Smooth muscle cell (in vitro differentiated cells): ENCODE results near the gene NOL4L. TPM values are rescaled to one million over a fixed set of nuclear protein-coding genes. Genes with fewer than 3 reads are reported as not detected.

ENCODE experiments used
- DNase-seq: peaks from one replicate; lab custom pipeline; 2025; ENCODE audit not compliant: unreplicated experiment; lab: John Stamatoyannopoulos, UW
- H2AFZ ChIP-seq: fragments of 200-600 bp; sonication (generic); 2 replicates; pipeline ENCODE4 v1.6.0; 2016; ENCODE audit warnings: antibody characterized with exemption, low read depth, mild to moderate bottlenecking
- H3F3A ChIP-seq: fragments of 200-600 bp; sonication (generic); 2 replicates; pipeline ENCODE4 v1.6.0; 2017; ENCODE audit warnings: antibody characterized with exemption, low read depth
- H3K27ac ChIP-seq: fragments of 200-600 bp; sonication (generic); 2 replicates; pipeline ENCODE4 v1.5.1; 2016; ENCODE audit warnings: low read depth, mild to moderate bottlenecking
- H3K27me3 ChIP-seq: fragments of 200-600 bp; sonication (generic); 2 replicates; pipeline ENCODE4 v1.6.1; 2016; ENCODE audit warnings: low read depth, mild to moderate bottlenecking
- H3K36me3 ChIP-seq: fragments of 200-600 bp; sonication (generic); 2 replicates; pipeline ENCODE4 v1.5.1; 2016; ENCODE audit warnings: low read depth
- H3K4me1 ChIP-seq: fragments of 200-600 bp; sonication (generic); 2 replicates; pipeline ENCODE4 v1.5.1; 2016; ENCODE audit warnings: low read depth
- H3K4me2 ChIP-seq: fragments of 200-600 bp; sonication (generic); 2 replicates; pipeline ENCODE4 v1.6.0; 2016; ENCODE audit warnings: mild to moderate bottlenecking
- H3K4me3 ChIP-seq: fragments of 200-600 bp; sonication (generic); 2 replicates; pipeline ENCODE4 v1.5.1; 2016; ENCODE audit warnings: mild to moderate bottlenecking
- H3K79me2 ChIP-seq: fragments of 200-600 bp; sonication (generic); 2 replicates; pipeline ENCODE4 v1.6.0; 2016; ENCODE audit warnings: low read depth, mild to moderate bottlenecking
- H3K9ac ChIP-seq: fragments of 200-600 bp; sonication (generic); 2 replicates; pipeline ENCODE4 v1.6.0; 2016; ENCODE audit warnings: low read depth
- H3K9me3 ChIP-seq: fragments of 200-600 bp; sonication (generic); replicated peaks from 2 replicates; pipeline ENCODE4 v1.5.1; 2016; ENCODE audit warnings: low read depth
- H4K20me1 ChIP-seq: fragments of 200-600 bp; sonication (generic); 2 replicates; pipeline ENCODE4 v1.6.0; 2016; ENCODE audit warnings: low read depth
- CTCF ChIP-seq: fragments of 200-600 bp; sonication (generic); IDR thresholded peaks from 2 replicates; pipeline ENCODE4 v1.5.1; 2017; ENCODE audit warnings: borderline replicate concordance, mild to moderate bottlenecking, antibody characterized with exemption; ENCODE audit not compliant: insufficient read depth, poor library complexity, severe bottlenecking
- WGBS: methylation state at CpG from one replicate; pipeline ENCODE4 v1.1.7; 2016; ENCODE audit warnings: low lambda C conversion rate; 5-methylcytosine and 5-hydroxymethylcytosine counted together
- polyA plus RNA-seq: library from polyadenylated mRNA; unstranded; fragments of >200 nt; fragmentation: Nextera tagmentation; extraction: Ambion mirVana; gene quantifications from 2 replicates; pipeline ENCODE4 v1.2.1, GENCODE V29; 2016
- total RNA-seq: library from RNA; depleted of rRNA; stranded (reverse); fragments of >200 nt; gene quantifications from 2 replicates; pipeline ENCODE4 v1.2.3, GENCODE V29; 2014

Gene NOL4L
- total and polyA plus RNA-seq, 2 experiments from 2014 or later, result 26.0 to 26.2 TPM

DNA sequence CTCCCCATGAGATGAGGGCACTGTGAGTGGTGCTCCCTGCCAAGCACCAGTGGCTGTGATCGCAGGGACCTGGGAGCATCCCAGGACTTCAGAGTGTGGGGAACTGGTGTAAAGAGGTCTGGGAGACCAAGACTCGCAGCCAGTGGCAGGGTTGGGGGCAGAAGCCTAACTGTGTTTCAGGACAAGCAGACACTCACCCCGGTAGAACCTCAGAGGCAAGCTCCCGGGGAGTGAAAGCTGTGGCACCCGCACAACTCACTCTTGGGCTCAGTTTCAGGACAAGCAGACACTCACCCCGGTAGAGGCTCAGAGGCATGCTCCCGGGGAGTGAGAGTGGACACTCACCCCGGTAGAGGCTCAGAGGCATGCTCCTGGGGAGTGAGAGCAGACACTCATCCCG is 114.2 kb downstream of the NOL4L start:
- H3K27ac ChIP-seq, result peak overlapping the region; percentile 98
- peaks cover 44% of the 10 kb centered on the region for H3K4me1 ChIP-seq
- peaks cover 28% of the 10 kb centered on the region for H3F3A ChIP-seq
- peaks cover 90% of the 10 kb centered on the region for H3K79me2 ChIP-seq
- 89% methylated on average over 9 of the region's 9 CpGs for WGBS
- no peaks in the 10 kb centered on the region for H3K36me3 ChIP-seq
- H3K9me3 ChIP-seq, result no peaks in the 10 kb centered on the region
- peak overlapping the region; percentile 68 for H3K4me2 ChIP-seq
- H3K9ac ChIP-seq, result peak overlapping the region; percentile 47
- no peak overlapping the region for H3K4me3 ChIP-seq
- no peak for DNase-seq
- H3K27me3 ChIP-seq, result no peaks in the 10 kb centered on the region
- no peak overlapping the region for H2AFZ ChIP-seq
- no peak for TF ChIP-seq CTCF
- peaks cover 39% of the 10 kb centered on the region for H4K20me1 ChIP-seq

DNA sequence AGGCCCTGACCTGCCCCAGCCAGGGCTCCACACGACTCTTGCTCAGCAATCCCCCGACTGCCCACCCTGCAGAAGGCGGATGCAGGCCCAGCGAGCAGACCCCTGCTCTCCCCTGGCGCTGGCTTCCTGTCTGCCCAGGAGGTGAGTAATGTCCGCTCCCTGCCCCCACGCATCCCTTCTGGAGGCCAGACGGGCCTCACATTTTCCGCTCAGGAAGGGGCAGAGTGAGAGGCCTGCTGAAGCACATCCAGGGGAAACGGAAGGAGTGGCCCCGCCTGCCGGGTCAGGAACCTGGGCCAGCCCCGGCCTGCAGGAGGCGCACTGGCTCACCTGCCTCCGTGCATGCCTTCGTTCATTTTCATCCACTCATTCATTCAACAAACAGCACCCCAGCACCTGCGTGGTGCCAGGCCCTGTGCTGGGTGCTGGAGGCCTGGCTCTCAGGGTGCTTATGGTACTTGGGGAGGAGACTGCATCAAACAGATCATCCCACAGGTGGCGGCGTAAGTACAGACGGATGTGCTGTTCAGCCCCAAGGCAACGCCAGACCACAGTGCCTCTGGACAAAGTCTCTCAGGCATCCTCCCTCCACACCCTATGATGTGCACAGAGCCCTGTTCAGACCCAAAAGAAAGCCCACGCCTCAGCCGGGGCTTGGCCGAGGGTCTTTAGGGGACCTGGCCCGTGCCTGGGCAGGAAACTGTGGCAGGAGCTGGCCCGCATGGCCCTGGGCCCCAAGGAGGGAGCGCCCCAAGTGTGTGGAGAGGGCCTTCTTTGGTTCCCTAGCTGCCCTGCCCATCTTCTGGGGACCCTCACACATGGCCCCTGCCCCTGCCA is 114.9 kb downstream of the NOL4L start:
- Histone ChIP-seq H3K4me2 (peak overlapping the region; percentile 68), H3F3A (peaks cover 24% of the 10 kb centered on the region), H3K79me2 (peaks cover 88% of the 10 kb centered on the region), H2AFZ (no peak overlapping the region), H3K9me3 (no peaks in the 10 kb centered on the region), H3K36me3 (no peaks in the 10 kb centered on the region), H4K20me1 (peaks cover 38% of the 10 kb centered on the region), H3K4me3 (no peak overlapping the region), H3K4me1 (peaks cover 37% of the 10 kb centered on the region), H3K27ac (peak overlapping the region; percentile 98), H3K9ac (peak overlapping the region; percentile 85), H3K27me3 (no peaks in the 10 kb centered on the region)
- peak; percentile 73 for TF ChIP-seq CTCF
- DNase-seq, result peak; percentile 27
- 42% methylated on average over 27 of the region's 27 CpGs for whole genome bisulfite sequencing

- Histone ChIP-seq H3F3A (peaks cover 27% of the 10 kb centered on the region), H3K36me3 (no peaks in the 10 kb centered on the region), H3K27ac (peak overlapping the region; percentile 98), H3K4me3 (no peak overlapping the region), H3K4me2 (no peak overlapping the region), H3K9me3 (no peaks in the 10 kb centered on the region), H3K79me2 (peaks cover 89% of the 10 kb centered on the region), H4K20me1 (peaks cover 38% of the 10 kb centered on the region), H2AFZ (no peak overlapping the region), H3K27me3 (no peaks in the 10 kb centered on the region), H3K9ac (peak overlapping the region; percentile 85), H3K4me1 (peaks cover 30% of the 10 kb centered on the region)
- TF ChIP-seq CTCF, result no peak
- 94% methylated on average over 7 of the region's 7 CpGs for WGBS
- DNase-seq, result no peak
Measured at GRCh38 chr20:32468860-32469259, 116.3 kb downstream of the NOL4L start.

GRCh38 chr20:32468313-32468640 is 116.9 kb downstream of the NOL4L start:
- Histone ChIP-seq H3K27ac (peak overlapping the region; percentile 98), H3K4me2 (no peak overlapping the region), H3K4me3 (no peak overlapping the region), H4K20me1 (peaks cover 42% of the 10 kb centered on the region), H3F3A (peaks cover 27% of the 10 kb centered on the region), H3K9ac (no peak overlapping the region), H3K36me3 (no peaks in the 10 kb centered on the region), H3K4me1 (peaks cover 30% of the 10 kb centered on the region), H3K9me3 (no peaks in the 10 kb centered on the region), H2AFZ (no peak overlapping the region), H3K27me3 (no peaks in the 10 kb centered on the region), H3K79me2 (peaks cover 89% of the 10 kb centered on the region)
- TF ChIP-seq CTCF, result no peak
- WGBS, result 96% methylated on average over 6 of the region's 6 CpGs
- no peak for DNase-seq
